Stimulated activated naive B cell treated with anti-CD40 and anti-IgM and Interleukin-4, amounts not matched to agents 10 μg/mL and 1 μg/mL and 100 μg/mL, for 72 hours (primary cell): ENCODE data around the gene PANX2.
"Not testable (repeated sequence)": the region's sequence is repeated elsewhere in the genome, so short reads cannot be mapped to it uniquely, and the experiment has no call there.

Experiments used
- ATAC-seq, 2 donors: fragments of 150-1000 bp; cut with Tn5 transposase; replicated peaks; 2 replicates each; pipeline ENCODE4 v1.10.0; 2021; ENCODE audit warnings: moderate library complexity in 1 of 2
- DNase-seq: peaks from one replicate; pipeline ENCODE4 v3.0.0; 2021
- H3K27ac Mint-ChIP-seq: one replicate; pipeline ENCODE4 v1.8.0; 2022; ENCODE audit warnings: mild to moderate bottlenecking, mixed read lengths
- H3K27me3 Mint-ChIP-seq, 2 donors: one replicate each; pipeline ENCODE4 v1.8.0; 2022; ENCODE audit warnings: mixed read lengths in 2 of 2
- H3K36me3 Mint-ChIP-seq, 2 donors: one replicate each; pipeline ENCODE4 v1.8.0; 2022; ENCODE audit warnings: mixed read lengths in 2 of 2, mild to moderate bottlenecking in 1 of 2
- H3K4me1 Mint-ChIP-seq, 2 donors: one replicate each; pipeline ENCODE4 v1.8.0; 2022; ENCODE audit warnings: mixed read lengths in 2 of 2, mild to moderate bottlenecking in 1 of 2
- H3K4me3 Mint-ChIP-seq, 2 donors: one replicate each; pipeline ENCODE4 v1.8.0; 2022; ENCODE audit warnings: mild to moderate bottlenecking in 2 of 2, mixed read lengths in 2 of 2, moderate library complexity in 1 of 2
- H3K9me3 Mint-ChIP-seq, 2 donors: one replicate each; pipeline ENCODE4 v1.8.0; 2022; ENCODE audit warnings: mixed read lengths in 2 of 2, mild to moderate bottlenecking in 1 of 2

PANX2 gene

DNA sequence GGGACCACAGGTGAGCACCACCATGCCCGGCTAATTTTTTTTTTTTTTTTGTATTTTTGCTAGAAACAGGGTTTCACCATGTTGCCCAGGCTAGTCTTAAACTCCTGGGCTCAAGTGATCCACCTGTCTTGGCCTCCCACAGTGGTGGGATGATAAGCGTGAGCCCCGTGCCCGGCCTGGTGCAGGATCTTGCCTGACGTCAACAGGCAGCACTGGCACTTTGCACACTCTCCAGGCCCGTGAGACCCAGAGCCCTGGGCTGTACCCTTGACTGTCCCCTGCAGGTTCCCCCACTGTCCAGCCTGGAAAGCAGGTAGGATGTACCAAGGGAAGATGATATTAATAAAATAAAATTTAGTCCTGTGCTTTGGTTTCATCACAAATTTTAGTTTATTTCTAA is 29.1 kb upstream of the PANX2 start:
- no peak overlapping the region for H3K27ac Mint-ChIP-seq
- no peak for ATAC-seq
- H3K36me3 Mint-ChIP-seq: no peaks in the 10 kb centered on the region
- H3K9me3 Mint-ChIP-seq: no peaks in the 10 kb centered on the region
- no peak for DNase-seq
- peaks cover 0 to 5% of the 10 kb centered on the region in 2 donors for H3K4me1 Mint-ChIP-seq
- H3K4me3 Mint-ChIP-seq: no peak overlapping the region
- peaks cover 7 to 10% of the 10 kb centered on the region in 2 donors for H3K27me3 Mint-ChIP-seq

DNA sequence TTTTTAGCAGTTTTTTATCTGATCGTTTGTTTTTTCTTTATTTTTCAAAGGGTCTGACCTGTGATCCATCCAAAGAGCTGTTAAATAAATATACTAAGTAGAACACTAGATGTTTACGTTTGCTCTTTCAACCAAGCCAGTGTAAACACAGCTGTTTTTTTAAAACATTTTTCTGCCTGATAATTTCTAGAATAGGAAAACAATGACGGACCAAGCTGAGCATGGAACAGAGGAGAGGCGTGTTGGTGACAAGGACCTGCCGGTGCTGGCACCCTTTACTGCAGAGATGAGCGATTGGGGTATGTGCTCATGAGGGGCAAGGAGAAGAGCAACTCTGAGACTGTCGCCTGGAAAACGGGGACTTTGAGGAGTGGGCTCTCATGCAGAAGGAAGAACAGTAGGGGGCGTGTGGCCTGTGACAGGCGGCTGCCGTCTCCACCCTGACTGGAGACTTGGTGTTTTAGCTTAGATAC is 28.6 kb upstream of the PANX2 start:
- no peak for ATAC-seq
- Mint-ChIP-seq H3K4me1 (peaks cover 0 to 5% of the 10 kb centered on the region in 2 donors), H3K4me3 (no peak overlapping the region), H3K9me3 (no peaks in the 10 kb centered on the region), H3K27ac (no peak overlapping the region), H3K36me3 (no peaks in the 10 kb centered on the region), H3K27me3 (peaks cover 5 to 7% of the 10 kb centered on the region in 2 donors)
- no peak for DNase-seq

- H3K36me3 Mint-ChIP-seq: no peaks in the 10 kb centered on the region
- DNase-seq (no peak), ATAC-seq (no peak)
- H3K4me1 Mint-ChIP-seq: peaks cover 0 to 5% of the 10 kb centered on the region in 2 donors
- no peaks in the 10 kb centered on the region for H3K9me3 Mint-ChIP-seq
- no peak overlapping the region for H3K4me3 Mint-ChIP-seq
- peaks cover 5 to 7% of the 10 kb centered on the region in 2 donors for H3K27me3 Mint-ChIP-seq
- H3K27ac Mint-ChIP-seq: no peak overlapping the region
These were observed 27.4 kb upstream of the PANX2 start for GRCh38 chr22:50143096-50143495.

DNA sequence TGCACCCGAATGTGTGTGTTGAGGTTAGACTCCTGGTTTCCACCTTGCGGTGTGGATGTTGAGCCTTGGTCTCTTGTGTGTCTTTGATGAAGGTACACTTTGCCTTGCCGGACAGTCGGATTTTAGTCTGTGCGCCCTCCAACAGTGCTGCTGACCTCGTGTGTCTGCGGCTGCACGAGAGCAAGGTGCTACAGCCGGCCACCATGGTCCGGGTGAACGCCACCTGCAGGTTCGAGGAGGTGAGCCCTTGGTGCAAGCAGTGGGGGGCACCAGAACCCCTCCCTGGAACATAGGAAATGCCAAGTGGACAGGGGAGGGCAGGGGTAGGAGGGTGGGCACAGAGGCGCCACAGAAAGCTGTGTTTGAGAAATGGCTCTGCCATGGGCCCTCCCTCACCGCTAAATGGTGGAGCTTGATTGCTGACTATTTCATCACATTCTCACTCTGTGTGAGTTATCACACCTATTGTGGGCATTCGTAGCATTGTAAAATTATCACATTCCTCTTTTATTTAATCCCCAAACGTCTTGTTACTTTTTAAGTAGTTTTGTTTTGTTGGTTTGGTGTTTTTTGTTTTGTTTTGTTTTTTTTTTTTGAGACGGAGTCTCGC is 26.4 kb upstream of the PANX2 start:
- ATAC-seq (no peak), DNase-seq (no peak)
- H3K27ac Mint-ChIP-seq: no peak overlapping the region
- H3K4me3 Mint-ChIP-seq: no peak overlapping the region
- H3K36me3 Mint-ChIP-seq: no peaks in the 10 kb centered on the region
- H3K9me3 Mint-ChIP-seq: no peaks in the 10 kb centered on the region
- peaks cover 4 to 8% of the 10 kb centered on the region in 2 donors for H3K4me1 Mint-ChIP-seq
- peaks cover 5 to 7% of the 10 kb centered on the region in 2 donors for H3K27me3 Mint-ChIP-seq

DNA sequence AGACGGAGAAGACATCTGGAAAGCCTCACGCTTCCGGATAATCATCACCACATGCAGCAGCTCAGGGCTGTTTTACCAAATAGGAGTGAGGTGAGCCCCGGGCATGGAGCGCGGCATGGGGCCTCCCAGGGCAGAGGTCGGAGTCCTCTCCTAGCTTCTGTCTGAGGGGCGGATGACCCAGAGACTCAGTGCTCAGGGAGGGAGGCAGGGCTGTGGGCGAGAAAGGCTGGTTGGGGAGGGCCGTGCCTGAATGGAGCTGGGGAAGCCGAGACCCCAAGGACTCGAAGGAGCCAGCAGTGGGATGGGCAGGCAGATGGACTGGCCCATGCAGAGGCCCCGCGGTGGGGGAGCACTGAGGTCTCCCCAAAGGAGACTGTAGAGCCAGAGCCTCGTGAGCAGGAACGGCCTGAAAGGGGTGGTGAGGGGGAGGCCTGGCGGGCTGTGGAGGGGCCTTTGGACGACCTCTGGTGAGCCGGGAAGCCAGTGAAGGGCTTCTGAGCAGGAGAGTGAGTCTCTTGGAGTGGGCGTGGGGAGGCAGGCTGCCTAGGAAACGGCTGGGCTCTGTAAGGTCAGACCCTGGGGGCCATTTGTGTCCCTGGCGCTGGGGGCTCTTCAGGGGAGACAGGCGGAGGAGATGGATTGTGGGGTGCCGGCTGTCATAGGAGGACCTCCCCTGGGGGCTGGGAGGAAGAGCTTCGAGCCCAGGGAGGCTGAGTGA is 24.7 kb upstream of the PANX2 start:
- Mint-ChIP-seq H3K4me3 (no peak overlapping the region), H3K9me3 (no peaks in the 10 kb centered on the region), H3K27me3 (peaks cover 5 to 8% of the 10 kb centered on the region in 2 donors), H3K27ac (no peak overlapping the region), H3K4me1 (peaks cover 10 to 11% of the 10 kb centered on the region in 2 donors), H3K36me3 (no peaks in the 10 kb centered on the region)
- DNase-seq (no peak), ATAC-seq (no peak)

- Mint-ChIP-seq H3K27ac (no peak overlapping the region), H3K27me3 (peaks cover 5 to 8% of the 10 kb centered on the region in 2 donors), H3K36me3 (no peaks in the 10 kb centered on the region), H3K9me3 (no peaks in the 10 kb centered on the region), H3K4me1 (peaks cover 10 to 11% of the 10 kb centered on the region in 2 donors), H3K4me3 (no peak overlapping the region)
- ATAC-seq (no peak), DNase-seq (no peak)
These were observed 23.9 kb upstream of the PANX2 start for GRCh38 chr22:50146439-50147238.

DNA sequence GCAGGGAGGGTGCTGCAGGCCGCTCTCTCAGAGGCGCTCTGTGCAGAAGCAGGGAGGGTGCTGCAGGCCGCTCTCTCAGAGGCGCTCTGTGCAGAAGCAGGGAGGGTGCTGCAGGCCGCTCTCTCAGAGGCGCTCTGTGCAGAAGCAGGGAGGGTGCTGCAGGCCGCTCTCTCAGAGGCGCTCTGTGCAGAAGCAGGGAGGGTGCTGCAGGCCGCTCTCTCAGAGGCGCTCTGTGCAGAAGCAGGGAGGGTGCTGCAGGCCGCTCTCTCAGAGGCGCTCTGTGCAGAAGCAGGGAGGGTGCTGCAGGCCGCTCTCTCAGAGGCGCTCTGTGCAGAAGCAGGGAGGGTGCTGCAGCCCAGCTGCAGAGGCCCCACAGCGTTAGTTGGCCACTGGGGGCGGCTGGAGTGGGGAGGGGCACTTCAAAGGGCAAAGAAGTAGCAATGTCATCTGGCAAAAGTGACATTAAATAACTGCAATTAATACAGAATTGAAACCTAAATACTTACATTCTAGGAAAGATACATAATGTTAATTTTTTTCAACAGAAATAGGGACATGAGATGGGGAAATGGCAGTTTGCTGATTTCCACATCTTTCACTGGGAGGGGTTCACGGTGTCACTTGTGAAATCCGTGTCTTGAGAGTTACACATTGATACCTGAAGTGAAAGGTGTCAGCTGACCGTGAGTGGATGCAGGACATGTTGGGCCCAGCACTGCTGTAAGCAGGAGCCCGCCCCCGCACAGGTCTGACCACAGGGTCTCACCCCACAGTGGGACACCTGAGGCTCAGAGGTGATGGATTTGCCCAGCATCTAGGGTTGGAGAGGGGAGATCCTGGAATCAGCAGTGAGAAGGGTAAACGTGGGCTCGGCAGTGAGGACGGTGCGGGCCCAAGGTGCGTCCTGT is 23.0 kb upstream of the PANX2 start:
- not testable (repeated sequence) for H3K27ac Mint-ChIP-seq, H3K27me3 Mint-ChIP-seq, H3K36me3 Mint-ChIP-seq, DNase-seq, ATAC-seq, H3K4me3 Mint-ChIP-seq, H3K9me3 Mint-ChIP-seq
- peaks cover 10 to 11% of the 10 kb centered on the region in 2 donors for H3K4me1 Mint-ChIP-seq

DNA sequence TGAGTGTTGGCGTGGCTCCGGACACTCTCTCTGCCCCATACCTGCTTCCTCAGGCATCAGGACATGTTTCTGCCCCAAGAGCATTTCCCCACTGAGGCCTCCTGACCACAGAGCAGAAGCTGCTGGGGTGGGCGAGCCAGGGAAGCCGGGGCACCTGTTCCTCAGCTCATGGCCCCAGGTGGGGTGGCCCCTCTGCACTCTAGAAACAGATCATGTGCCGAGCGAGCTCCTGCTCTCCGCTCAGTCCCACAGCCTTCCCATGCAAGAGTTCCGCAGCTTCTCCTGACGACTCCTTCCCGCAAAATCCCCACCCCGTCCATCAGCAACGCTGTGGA is 22.4 kb upstream of the PANX2 start:
- no peak for ATAC-seq
- peaks cover 10 to 11% of the 10 kb centered on the region in 2 donors for H3K4me1 Mint-ChIP-seq
- no peak overlapping the region for H3K27ac Mint-ChIP-seq
- H3K9me3 Mint-ChIP-seq: no peaks in the 10 kb centered on the region
- no peak for DNase-seq
- peaks cover 8 to 9% of the 10 kb centered on the region in 2 donors for H3K27me3 Mint-ChIP-seq
- no peak overlapping the region for H3K4me3 Mint-ChIP-seq
- no peaks in the 10 kb centered on the region for H3K36me3 Mint-ChIP-seq

- ATAC-seq (peak; percentile 97), DNase-seq (peak; percentile 75)
- H3K4me1 Mint-ChIP-seq: peaks cover 10 to 11% of the 10 kb centered on the region in 2 donors
- peak overlapping the region; percentile 80 for H3K27ac Mint-ChIP-seq
- no peaks in the 10 kb centered on the region for H3K36me3 Mint-ChIP-seq
- H3K4me3 Mint-ChIP-seq: no peak overlapping the region
- no peaks in the 10 kb centered on the region for H3K9me3 Mint-ChIP-seq
- H3K27me3 Mint-ChIP-seq: peaks cover 8 to 9% of the 10 kb centered on the region in 2 donors
These were observed 21.4 kb upstream of the PANX2 start for GRCh38 chr22:50148991-50149721.

GRCh38 chr22:50150161-50151129 is 20.1 kb upstream of the PANX2 start:
- no peaks in the 10 kb centered on the region for H3K36me3 Mint-ChIP-seq
- ATAC-seq (no peak), DNase-seq (no peak)
- peaks cover 6 to 8% of the 10 kb centered on the region in 2 donors for H3K27me3 Mint-ChIP-seq
- no peak overlapping the region for H3K4me3 Mint-ChIP-seq
- H3K9me3 Mint-ChIP-seq: no peaks in the 10 kb centered on the region
- H3K27ac Mint-ChIP-seq: peak overlapping the region; percentile 20
- H3K4me1 Mint-ChIP-seq: peaks cover 10 to 11% of the 10 kb centered on the region in 2 donors

DNA sequence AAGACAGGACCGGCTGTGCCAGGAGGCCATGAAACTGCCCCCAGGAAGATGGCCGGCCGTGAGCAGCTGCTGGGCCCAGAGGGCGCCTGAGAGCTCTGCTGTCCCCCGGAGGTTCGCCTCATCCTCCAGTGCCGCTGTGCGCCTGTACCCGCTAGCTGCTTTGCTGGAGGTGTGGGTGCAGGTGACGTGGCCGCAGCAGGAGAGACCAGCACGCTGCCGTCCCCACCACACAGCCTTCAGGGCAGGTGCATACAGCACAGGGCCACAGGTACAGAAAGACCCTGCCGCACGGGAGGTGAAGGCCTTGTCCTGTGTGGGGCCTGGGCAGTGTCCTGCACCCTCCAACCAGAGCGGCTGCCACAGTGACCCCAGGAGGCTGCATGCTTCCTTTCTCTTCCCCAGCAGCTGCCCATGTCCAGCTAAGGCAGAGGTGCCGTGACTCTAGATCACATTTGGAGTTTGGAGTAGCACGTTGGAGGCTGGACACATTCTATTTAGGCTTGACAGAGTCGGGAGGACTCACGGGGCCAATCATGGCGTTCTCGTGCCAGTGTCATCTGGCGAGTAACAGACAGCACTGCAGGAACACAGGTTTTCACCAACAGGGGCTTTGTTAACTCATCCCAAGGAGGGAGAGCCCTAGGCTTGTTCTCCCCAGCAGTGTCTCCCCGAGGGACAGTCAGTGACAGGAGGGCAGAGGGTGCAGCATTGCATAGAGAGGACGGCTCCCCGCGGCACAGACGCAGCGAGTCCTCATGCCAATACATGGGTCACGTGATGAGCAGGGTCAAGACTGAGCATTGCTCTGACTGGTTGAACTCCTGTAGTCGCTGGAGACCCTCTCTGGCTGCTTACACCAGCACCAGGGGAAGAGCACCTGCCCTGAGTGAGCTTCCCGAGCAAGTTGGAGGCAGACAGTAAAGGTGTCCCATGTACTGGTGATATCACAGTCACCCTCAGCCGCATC is 18.7 kb upstream of the PANX2 start:
- DNase-seq (no peak), ATAC-seq (no peak)
- H3K27ac Mint-ChIP-seq: no peak overlapping the region
- no peaks in the 10 kb centered on the region for H3K9me3 Mint-ChIP-seq
- no peak overlapping the region for H3K4me3 Mint-ChIP-seq
- H3K4me1 Mint-ChIP-seq: peaks cover 10 to 11% of the 10 kb centered on the region in 2 donors
- no peaks in the 10 kb centered on the region for H3K36me3 Mint-ChIP-seq
- H3K27me3 Mint-ChIP-seq: peaks cover 4% of the 10 kb centered on the region in 2 donors
